22Rv1 (cell line): ENCODE data around the gene MBNL2.

Source experiments
- H3K27ac ChIP-seq: fragments of 450-650 bp; 2 replicates; pipeline ENCODE4 v1.5.1; 2017
- CTCF ChIP-seq: fragments of 450-650 bp; IDR thresholded peaks from 2 replicates; pipeline ENCODE4 v1.5.1; 2017; ENCODE audit warnings: mild to moderate bottlenecking
- ZFX ChIP-seq: fragments of 450-650 bp; IDR thresholded peaks from 2 replicates; pipeline ENCODE4 v1.6.1; 2017; ENCODE audit warnings: antibody characterized with exemption, borderline replicate concordance

Gene MBNL2

DNA sequence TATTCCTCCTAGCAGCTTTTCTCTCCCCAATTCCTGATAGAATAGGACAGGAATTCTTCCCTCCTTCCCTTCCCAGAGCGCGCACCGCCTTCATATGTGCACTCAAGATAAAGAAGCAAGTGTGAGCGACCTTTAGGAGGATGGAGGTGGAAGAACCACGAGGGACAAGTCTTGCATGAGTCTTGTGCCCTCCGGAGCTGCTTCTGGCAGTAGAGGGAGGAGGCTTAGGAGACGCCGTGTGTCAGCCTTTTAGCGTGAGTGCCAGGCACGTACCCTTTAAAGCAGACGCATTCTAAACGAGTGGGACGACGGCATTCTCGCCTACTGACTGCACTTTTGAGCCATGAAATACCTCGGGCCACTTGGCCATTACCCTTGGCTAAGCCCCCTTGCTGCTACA is 116.4 kb downstream of the MBNL2 start:
- no peak overlapping the region for H3K27ac ChIP-seq
- TF ChIP-seq CTCF = no peak
- TF ChIP-seq ZFX = no peak

DNA sequence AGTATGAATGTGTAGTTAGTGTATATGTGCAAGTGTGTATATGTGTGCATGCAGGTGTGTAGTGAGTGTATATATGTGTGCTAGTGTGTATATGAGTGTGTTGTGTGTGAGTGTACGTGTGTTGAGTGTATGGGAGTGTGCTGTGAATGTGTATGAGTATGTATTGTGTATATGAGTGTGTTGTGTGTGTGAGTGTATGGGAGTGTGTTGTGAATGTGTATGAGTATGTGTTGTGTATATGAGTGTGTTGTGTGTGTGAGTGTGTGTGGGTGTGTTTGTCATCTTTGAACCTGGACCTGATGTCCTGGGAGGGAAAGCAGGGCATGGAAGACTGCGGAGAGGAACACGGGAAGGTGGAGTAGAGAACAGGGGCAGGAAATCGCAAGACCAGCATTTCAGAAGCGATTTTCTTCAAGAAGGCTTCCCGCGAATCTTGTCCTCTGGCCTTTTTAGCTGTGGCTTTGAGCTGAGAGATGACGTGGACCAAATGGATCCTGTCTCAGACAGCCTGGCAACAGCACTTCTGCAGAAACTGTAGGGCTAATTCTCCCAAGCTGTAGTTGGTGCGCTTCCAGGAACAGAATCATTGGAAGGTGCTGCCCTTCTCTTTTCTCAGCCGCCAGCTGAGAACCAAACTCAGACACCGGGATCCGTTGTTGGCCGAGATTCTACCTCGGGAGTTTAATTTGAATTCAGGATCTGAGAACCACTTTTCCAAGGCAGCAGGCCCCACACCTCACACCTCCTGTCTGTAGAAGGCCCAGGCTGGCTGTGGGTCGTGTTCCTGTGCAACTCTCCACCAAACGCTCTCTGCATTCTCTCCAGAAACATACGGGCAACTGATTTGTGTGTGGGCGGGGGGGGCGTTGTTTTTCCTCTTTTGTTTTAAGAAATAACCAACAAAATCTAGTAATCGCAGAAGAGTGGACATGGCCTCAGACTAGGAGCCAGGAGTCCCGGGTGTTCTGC is 117.2 kb downstream of the MBNL2 start:
- no peak overlapping the region for H3K27ac ChIP-seq
- TF ChIP-seq ZFX (no peak), CTCF (no peak)

DNA sequence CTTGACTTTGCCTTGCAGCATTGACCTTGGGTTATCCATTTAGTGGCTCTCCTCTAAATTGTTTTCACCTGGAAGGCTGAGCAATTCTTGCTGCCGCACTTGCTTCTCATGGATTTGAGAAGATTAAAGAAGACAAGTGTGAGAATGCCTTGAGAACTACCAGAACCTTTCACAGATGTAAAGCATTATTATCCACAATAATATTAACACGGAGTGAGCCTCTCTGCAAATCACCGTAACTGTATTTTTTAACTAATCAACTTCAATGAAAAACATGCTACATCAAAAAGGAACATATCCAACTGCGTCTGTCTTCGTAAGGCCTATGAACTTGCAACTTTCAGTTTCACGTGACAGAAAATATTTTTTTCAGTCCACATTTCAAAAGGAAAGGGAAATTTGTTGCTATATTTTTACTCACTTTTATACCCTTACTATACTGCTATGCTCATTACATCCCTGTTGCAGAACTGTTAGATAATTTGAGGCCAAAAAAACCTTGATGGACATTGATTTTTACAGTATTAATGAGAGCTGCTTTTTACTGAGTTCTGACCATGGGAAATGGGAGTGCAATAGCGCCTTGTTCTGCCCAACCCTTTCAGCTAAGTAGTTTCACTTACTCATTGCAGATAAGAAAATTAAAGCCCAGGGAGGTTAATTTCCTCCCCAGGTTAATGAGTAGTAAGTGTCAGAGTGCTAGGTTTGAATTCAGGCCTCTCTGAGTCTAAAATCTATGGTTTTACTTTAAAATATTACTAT is 118.0 kb downstream of the MBNL2 start:
- TF ChIP-seq ZFX (no peak), CTCF (no peak)
- H3K27ac ChIP-seq = no peak overlapping the region

DNA sequence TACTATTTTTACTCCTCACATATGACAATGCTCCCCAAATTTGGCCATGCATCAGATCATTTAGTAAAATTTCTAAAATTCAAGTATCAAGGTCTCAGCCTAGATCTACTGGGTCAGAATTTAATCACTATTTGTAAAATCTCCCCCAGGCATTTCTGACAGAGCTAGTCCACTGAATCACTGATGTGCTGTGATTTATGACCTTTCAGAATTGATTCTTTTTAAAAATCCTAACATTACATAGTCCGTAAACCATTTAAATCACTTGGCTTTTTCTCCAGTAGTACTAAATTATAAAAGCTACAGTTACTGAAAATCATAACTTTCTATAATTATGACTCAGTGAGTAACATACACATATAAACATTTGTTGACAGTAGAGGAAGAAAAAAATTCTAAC is 119.0 kb downstream of the MBNL2 start:
- H3K27ac ChIP-seq = no peak overlapping the region
- no peak for TF ChIP-seq ZFX
- TF ChIP-seq CTCF = no peak

- no peak overlapping the region for H3K27ac ChIP-seq
- no peak for TF ChIP-seq CTCF
- TF ChIP-seq ZFX = no peak
Observed at GRCh38 chr13:97342136-97342535, 120.0 kb downstream of the MBNL2 start.

- TF ChIP-seq CTCF (no peak), ZFX (no peak)
Observed at GRCh38 chr13:97342936-97343335, 120.8 kb downstream of the MBNL2 start.

More at GRCh38 chr13:97342936-97343335, 120.8 kb downstream of the MBNL2 start:
- H3K27ac ChIP-seq = no peak overlapping the region
